ENCODE results near the gene PIEZO2. TPM values are rescaled to one million over a fixed set of nuclear protein-coding genes. Genes with fewer than 3 reads are reported as not detected.
A peak's percentile ranks its signal among the peaks of the same experiment; 100 is the strongest.

Gene PIEZO2
- total and polyA plus RNA-seq, 9 donors = 19.3 to 55.4 (median 35.3) TPM

- no peak for DNase-seq
- no peak overlapping the region for H3K27ac ChIP-seq (ENCODE audit: low read length)
- WGBS (ENCODE audit: insufficient coverage) = 38% methylated on average over 5 of the region's 8 CpGs
- H3K4me3 ChIP-seq (ENCODE audit: low read length) = no peak overlapping the region
- H3K4me1 ChIP-seq (ENCODE audit: control insufficient read depth, insufficient read depth, low read length) = no peaks in the 10 kb centered on the region
- H3K36me3 ChIP-seq (ENCODE audit: control insufficient read depth, insufficient read depth, low read length) = peaks cover 14% of the 10 kb centered on the region
- H3K9me3 ChIP-seq (replicated peaks; ENCODE audit: control insufficient read depth, low read depth, low read length) = no peaks in the 10 kb centered on the region
- H3K27me3 ChIP-seq (ENCODE audit: control insufficient read depth, insufficient read depth, low read length) = no peaks in the 10 kb centered on the region
Observed at GRCh38 chr18:10751653-10752052, 397.7 kb downstream of the PIEZO2 start.

GRCh38 chr18:10750191-10751035 is 399.0 kb downstream of the PIEZO2 start:
- no peaks in the 10 kb centered on the region for H3K9me3 ChIP-seq (replicated peaks; ENCODE audit: control insufficient read depth, low read depth, low read length)
- H3K27me3 ChIP-seq (ENCODE audit: control insufficient read depth, insufficient read depth, low read length) = no peaks in the 10 kb centered on the region
- no peak overlapping the region for H3K27ac ChIP-seq (ENCODE audit: low read length)
- peak; percentile 77 for DNase-seq
- no peak overlapping the region for H3K4me3 ChIP-seq (ENCODE audit: low read length)
- WGBS (ENCODE audit: insufficient coverage) = 0% methylated on average over 2 of the region's 5 CpGs
- H3K36me3 ChIP-seq (ENCODE audit: control insufficient read depth, insufficient read depth, low read length) = peaks cover 15% of the 10 kb centered on the region
- no peaks in the 10 kb centered on the region for H3K4me1 ChIP-seq (ENCODE audit: control insufficient read depth, insufficient read depth, low read length)

GRCh38 chr18:10748641-10749040 is 400.7 kb downstream of the PIEZO2 start:
- H3K4me3 ChIP-seq (ENCODE audit: low read length) = no peak overlapping the region
- H3K36me3 ChIP-seq (ENCODE audit: control insufficient read depth, insufficient read depth, low read length) = peaks cover 16% of the 10 kb centered on the region
- WGBS (ENCODE audit: insufficient coverage) = no CpG with 5 or more reads among the region's 1 CpG
- H3K4me1 ChIP-seq (ENCODE audit: control insufficient read depth, insufficient read depth, low read length) = peaks cover 2% of the 10 kb centered on the region
- no peak for DNase-seq
- no peaks in the 10 kb centered on the region for H3K9me3 ChIP-seq (replicated peaks; ENCODE audit: control insufficient read depth, low read depth, low read length)
- H3K27ac ChIP-seq (ENCODE audit: low read length) = no peak overlapping the region
- no peaks in the 10 kb centered on the region for H3K27me3 ChIP-seq (ENCODE audit: control insufficient read depth, insufficient read depth, low read length)

GRCh38 chr18:10745971-10746370 is 403.4 kb downstream of the PIEZO2 start:
- Histone ChIP-seq H3K27me3 (ENCODE audit: control insufficient read depth, insufficient read depth, low read length) (no peaks in the 10 kb centered on the region), H3K36me3 (ENCODE audit: control insufficient read depth, insufficient read depth, low read length) (peaks cover 16% of the 10 kb centered on the region), H3K4me3 (ENCODE audit: low read length) (no peak overlapping the region), H3K27ac (ENCODE audit: low read length) (no peak overlapping the region), H3K9me3 (replicated peaks; ENCODE audit: control insufficient read depth, low read depth, low read length) (no peaks in the 10 kb centered on the region), H3K4me1 (ENCODE audit: control insufficient read depth, insufficient read depth, low read length) (peaks cover 2% of the 10 kb centered on the region)
- no peak for DNase-seq
- WGBS (ENCODE audit: insufficient coverage) = 77% methylated on average over 3 of the region's 3 CpGs

GRCh38 chr18:10745219-10745618 is 404.1 kb downstream of the PIEZO2 start:
- H3K27ac ChIP-seq (ENCODE audit: low read length) = no peak overlapping the region
- peaks cover 16% of the 10 kb centered on the region for H3K36me3 ChIP-seq (ENCODE audit: control insufficient read depth, insufficient read depth, low read length)
- 80% methylated on average over 7 of the region's 8 CpGs for WGBS (ENCODE audit: insufficient coverage)
- no peak for DNase-seq
- H3K9me3 ChIP-seq (replicated peaks; ENCODE audit: control insufficient read depth, low read depth, low read length) = no peaks in the 10 kb centered on the region
- H3K4me1 ChIP-seq (ENCODE audit: control insufficient read depth, insufficient read depth, low read length) = peaks cover 2% of the 10 kb centered on the region
- H3K4me3 ChIP-seq (ENCODE audit: low read length) = no peak overlapping the region
- H3K27me3 ChIP-seq (ENCODE audit: control insufficient read depth, insufficient read depth, low read length) = no peaks in the 10 kb centered on the region

GRCh38 chr18:10743766-10744165 is 405.6 kb downstream of the PIEZO2 start:
- Histone ChIP-seq H3K27me3 (ENCODE audit: control insufficient read depth, insufficient read depth, low read length) (no peaks in the 10 kb centered on the region), H3K4me1 (ENCODE audit: control insufficient read depth, insufficient read depth, low read length) (peaks cover 2% of the 10 kb centered on the region), H3K36me3 (ENCODE audit: control insufficient read depth, insufficient read depth, low read length) (peaks cover 12% of the 10 kb centered on the region), H3K9me3 (replicated peaks; ENCODE audit: control insufficient read depth, low read depth, low read length) (no peaks in the 10 kb centered on the region), H3K27ac (ENCODE audit: low read length) (no peak overlapping the region), H3K4me3 (ENCODE audit: low read length) (no peak overlapping the region)
- DNase-seq = no peak
- WGBS (ENCODE audit: insufficient coverage) = 54% methylated on average over 2 of the region's 5 CpGs

GRCh38 chr18:10739152-10739551 is 410.2 kb downstream of the PIEZO2 start:
- no peak for DNase-seq
- Histone ChIP-seq H3K4me3 (ENCODE audit: low read length) (no peak overlapping the region), H3K27ac (ENCODE audit: low read length) (no peak overlapping the region), H3K36me3 (ENCODE audit: control insufficient read depth, insufficient read depth, low read length) (no peaks in the 10 kb centered on the region), H3K27me3 (ENCODE audit: control insufficient read depth, insufficient read depth, low read length) (no peaks in the 10 kb centered on the region), H3K9me3 (replicated peaks; ENCODE audit: control insufficient read depth, low read depth, low read length) (no peaks in the 10 kb centered on the region), H3K4me1 (ENCODE audit: control insufficient read depth, insufficient read depth, low read length) (no peaks in the 10 kb centered on the region)
- no CpG with 5 or more reads among the region's 3 CpGs for WGBS (ENCODE audit: insufficient coverage)

GRCh38 chr18:10736984-10737383 is 412.4 kb downstream of the PIEZO2 start:
- 67% methylated on average over 1 of the region's 3 CpGs for whole genome bisulfite sequencing (ENCODE audit: insufficient coverage)
- no peaks in the 10 kb centered on the region for H3K27me3 ChIP-seq (ENCODE audit: control insufficient read depth, insufficient read depth, low read length)
- no peaks in the 10 kb centered on the region for H3K36me3 ChIP-seq (ENCODE audit: control insufficient read depth, insufficient read depth, low read length)
- H3K27ac ChIP-seq (ENCODE audit: low read length) = no peak overlapping the region
- no peaks in the 10 kb centered on the region for H3K4me1 ChIP-seq (ENCODE audit: control insufficient read depth, insufficient read depth, low read length)
- H3K4me3 ChIP-seq (ENCODE audit: low read length) = no peak overlapping the region
- DNase-seq = no peak
- H3K9me3 ChIP-seq (replicated peaks; ENCODE audit: control insufficient read depth, low read depth, low read length) = no peaks in the 10 kb centered on the region

- H3K4me1 ChIP-seq (ENCODE audit: control insufficient read depth, insufficient read depth, low read length) = no peaks in the 10 kb centered on the region
- no peaks in the 10 kb centered on the region for H3K9me3 ChIP-seq (replicated peaks; ENCODE audit: control insufficient read depth, low read depth, low read length)
- H3K4me3 ChIP-seq (ENCODE audit: low read length) = no peak overlapping the region
- 53% methylated on average over 2 of the region's 4 CpGs for WGBS (ENCODE audit: insufficient coverage)
- no peak for DNase-seq
- no peak overlapping the region for H3K27ac ChIP-seq (ENCODE audit: low read length)
- no peaks in the 10 kb centered on the region for H3K36me3 ChIP-seq (ENCODE audit: control insufficient read depth, insufficient read depth, low read length)
- H3K27me3 ChIP-seq (ENCODE audit: control insufficient read depth, insufficient read depth, low read length) = no peaks in the 10 kb centered on the region
Observed at GRCh38 chr18:10732990-10733389, 416.4 kb downstream of the PIEZO2 start.

GRCh38 chr18:10727477-10727876 is 421.9 kb downstream of the PIEZO2 start:
- H3K27ac ChIP-seq (ENCODE audit: low read length) = no peak overlapping the region
- WGBS (ENCODE audit: insufficient coverage) = 71% methylated on average over 2 of the region's 3 CpGs
- DNase-seq = peak; percentile 83

More at GRCh38 chr18:10727477-10727876, 421.9 kb downstream of the PIEZO2 start:
- H3K4me1 ChIP-seq (ENCODE audit: control insufficient read depth, insufficient read depth, low read length) = peaks cover 14% of the 10 kb centered on the region
- H3K27me3 ChIP-seq (ENCODE audit: control insufficient read depth, insufficient read depth, low read length) = no peaks in the 10 kb centered on the region
- no peaks in the 10 kb centered on the region for H3K9me3 ChIP-seq (replicated peaks; ENCODE audit: control insufficient read depth, low read depth, low read length)
- H3K4me3 ChIP-seq (ENCODE audit: low read length) = no peak overlapping the region
- no peaks in the 10 kb centered on the region for H3K36me3 ChIP-seq (ENCODE audit: control insufficient read depth, insufficient read depth, low read length)

All from muscle of leg (tissue), 11 donors.